ENCODE data around the gene PER3. TPM values are rescaled to one million over a fixed set of nuclear protein-coding genes. Genes with fewer than 3 reads are reported as not detected.

Gene PER3
- total RNA-seq, 5 donors from 2014 or later (not counting 1 experiment from before 2014, with no cell fraction given) = 4.2 to 13.5 (median 7.4) TPM

DNA sequence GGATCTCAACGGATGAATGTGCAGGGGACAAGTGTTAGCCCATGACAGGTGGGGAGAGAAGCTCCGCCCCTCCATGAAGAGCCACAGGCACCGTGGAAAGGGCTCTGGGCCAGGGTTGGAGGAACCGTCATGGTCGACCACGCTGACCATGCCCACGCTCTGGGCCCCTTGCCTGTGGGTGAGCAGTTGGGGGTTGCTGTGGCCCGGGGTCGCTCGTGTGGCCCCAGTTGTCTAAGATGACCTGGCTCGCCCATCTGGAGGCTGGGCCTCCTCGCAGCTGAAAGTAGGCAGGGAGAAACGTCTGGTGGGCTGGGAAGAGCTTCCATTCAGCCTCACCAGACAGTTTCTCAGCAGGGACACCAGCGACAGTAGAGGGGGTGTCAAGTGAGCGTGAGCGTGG, 81.9 kb downstream of the PER3 start:
- Histone ChIP-seq H3K27ac (ENCODE audit: low read length) (no peak overlapping the region), H3K36me3 (ENCODE audit: control insufficient read depth in 2 of 2, extremely low read depth in 1 of 2, insufficient read depth in 1 of 2, low read length in 1 of 2) (no peaks in the 10 kb centered on the region), H3K4me1 (ENCODE audit: control insufficient read depth in 1 of 2, extremely low read depth in 1 of 2, insufficient read depth in 2 of 2, low read length in 2 of 2) (no peaks in the 10 kb centered on the region), H3K9me3 (no peaks in the 10 kb centered on the region), H3K27me3 (replicated peaks in 1 of 2; ENCODE audit: control insufficient read depth in 2 of 2, extremely low read depth in 1 of 2, insufficient read depth in 2 of 2, low read length in 1 of 2) (peaks cover 0 to 6% of the 10 kb centered on the region in 2 experiments), H3K4me3 (ENCODE audit: control insufficient read depth in 1 of 2, extremely low read depth in 1 of 2, low read length in 1 of 2) (no peak overlapping the region)
- Mint-ChIP-seq H3K27ac (no peak overlapping the region), H3K4me3 (no peak overlapping the region), H3K27me3 (no peaks in the 10 kb centered on the region), H3K9me3 (no peaks in the 10 kb centered on the region), H3K4me1 (no peaks in the 10 kb centered on the region), H3K36me3 (peaks cover 10% of the 10 kb centered on the region)
- DNase-seq (no peak), ATAC-seq (replicated peaks in 1 of 4) (no peak)
- WGBS (ENCODE audit: insufficient coverage) = 92% methylated on average over 14 of the region's 16 CpGs
- POLR2A ChIA-PET = no interaction called here
- CTCF ChIA-PET = no interaction called here

DNA sequence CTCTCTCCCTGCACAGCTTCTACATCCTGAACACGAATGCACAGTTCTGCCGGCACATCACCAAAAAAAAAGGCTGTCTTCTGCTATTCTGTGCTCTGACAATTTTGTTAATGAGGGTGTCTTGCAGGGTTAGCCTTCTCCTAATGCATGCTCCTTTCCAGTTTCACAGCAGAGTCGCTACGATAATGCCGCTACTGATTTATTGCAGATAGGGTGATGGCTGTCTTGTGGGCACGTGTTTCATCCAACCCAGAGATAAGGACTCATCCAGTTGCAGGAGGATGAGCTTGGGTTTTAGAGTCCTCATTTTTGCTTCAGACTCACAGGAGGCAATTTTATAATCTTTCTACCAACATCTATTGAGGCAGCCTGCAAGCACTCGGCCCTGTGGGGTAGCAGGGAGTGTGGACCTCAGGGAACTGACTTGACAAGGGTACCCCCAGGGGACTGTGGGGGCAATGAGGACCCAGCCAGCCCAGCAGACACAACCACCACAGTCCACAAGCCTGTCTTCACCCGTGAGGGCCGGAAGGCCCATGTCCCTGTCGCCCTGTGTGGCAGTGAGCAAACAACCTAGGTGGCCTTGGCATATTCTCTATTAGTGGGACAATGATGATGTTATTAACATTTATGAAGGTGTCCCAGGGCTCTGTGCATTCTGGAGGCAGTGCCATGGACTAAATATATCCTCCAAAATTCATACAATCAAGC, 84.1 kb downstream of the PER3 start:
- H3K27me3 Mint-ChIP-seq = peaks cover 0 to 2% of the 10 kb centered on the region in 2 donors
- Histone ChIP-seq H3K36me3 (ENCODE audit: control insufficient read depth in 2 of 2, extremely low read depth in 1 of 2, insufficient read depth in 1 of 2, low read length in 1 of 2) (no peaks in the 10 kb centered on the region), H3K4me3 (ENCODE audit: control insufficient read depth in 1 of 2, extremely low read depth in 1 of 2, low read length in 1 of 2) (no peak overlapping the region), H3K27ac (ENCODE audit: low read length) (no peak overlapping the region), H3K9me3 (no peaks in the 10 kb centered on the region), H3K27me3 (replicated peaks in 1 of 2; ENCODE audit: control insufficient read depth in 2 of 2, extremely low read depth in 1 of 2, insufficient read depth in 2 of 2, low read length in 1 of 2) (peaks cover 0 to 6% of the 10 kb centered on the region in 2 experiments), H3K4me1 (ENCODE audit: control insufficient read depth in 1 of 2, extremely low read depth in 1 of 2, insufficient read depth in 2 of 2, low read length in 2 of 2) (no peaks in the 10 kb centered on the region)
- H3K4me1 Mint-ChIP-seq = peaks cover 0 to 1% (median 0%) of the 10 kb centered on the region in 3 donors
- H3K27ac Mint-ChIP-seq = no peak overlapping the region
- H3K4me3 Mint-ChIP-seq = no peak overlapping the region
- H3K36me3 Mint-ChIP-seq = peaks cover 16% of the 10 kb centered on the region
- ATAC-seq (replicated peaks in 1 of 4) (no peak), DNase-seq (no peak)
- POLR2A ChIA-PET = no interaction called here
- no peaks in the 10 kb centered on the region for H3K9me3 Mint-ChIP-seq
- CTCF ChIA-PET = no interaction called here
- 80% methylated on average over 4 of the region's 10 CpGs for WGBS (ENCODE audit: insufficient coverage)

DNA sequence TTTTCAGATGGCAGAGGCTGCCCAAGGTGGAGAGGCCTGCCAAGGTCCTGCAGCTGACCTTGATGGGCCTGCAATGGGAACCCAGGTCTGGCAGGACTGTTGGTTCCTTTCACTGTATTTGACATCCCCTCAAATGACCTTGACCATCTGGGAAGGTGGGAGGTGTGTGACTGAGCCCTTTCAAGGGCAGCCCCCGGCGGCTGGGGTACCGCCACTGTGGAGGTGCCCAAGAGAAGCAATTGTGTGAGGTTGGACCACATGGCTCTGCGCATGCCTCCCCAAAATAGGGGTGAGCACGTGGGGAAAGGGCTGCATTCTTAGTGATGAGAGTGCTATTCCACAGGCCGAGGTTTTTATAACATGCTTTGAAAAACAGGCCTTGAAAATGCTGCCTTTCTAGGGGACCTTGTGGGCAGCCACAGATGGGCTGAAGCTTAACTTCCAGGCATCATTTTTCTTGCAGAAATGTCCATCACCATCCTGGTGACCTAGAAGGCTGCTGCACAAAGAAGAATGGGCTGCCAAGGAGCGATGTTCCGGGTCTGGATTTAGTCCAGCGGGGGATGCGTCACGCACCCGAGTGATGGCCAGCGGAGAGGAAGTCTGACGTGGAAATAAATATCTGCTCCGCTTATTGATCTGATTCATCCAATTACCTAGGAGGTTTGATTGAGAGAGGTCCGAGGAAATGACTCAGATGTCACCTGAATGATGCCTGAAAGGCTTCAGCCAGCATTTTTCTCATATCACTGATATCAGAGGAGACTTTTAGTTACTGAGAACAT, 85.2 kb downstream of the PER3 start:
- no peak overlapping the region for H3K27ac ChIP-seq (ENCODE audit: low read length)
- H3K36me3 Mint-ChIP-seq = peaks cover 17% of the 10 kb centered on the region
- no peaks in the 10 kb centered on the region for H3K9me3 Mint-ChIP-seq
- no peaks in the 10 kb centered on the region for H3K9me3 ChIP-seq
- peaks cover 0 to 4% (median 0%) of the 10 kb centered on the region in 3 donors for H3K4me1 Mint-ChIP-seq
- H3K27me3 Mint-ChIP-seq = peaks cover 0 to 5% of the 10 kb centered on the region in 2 donors
- no peak for ATAC-seq (replicated peaks in 1 of 4)
- H3K4me3 ChIP-seq (ENCODE audit: control insufficient read depth in 1 of 2, extremely low read depth in 1 of 2, low read length in 1 of 2) = no peak overlapping the region
- no peaks in the 10 kb centered on the region for H3K36me3 ChIP-seq (ENCODE audit: control insufficient read depth in 2 of 2, extremely low read depth in 1 of 2, insufficient read depth in 1 of 2, low read length in 1 of 2)
- no peak overlapping the region for H3K27ac Mint-ChIP-seq
- WGBS (ENCODE audit: insufficient coverage) = 92% methylated on average over 12 of the region's 16 CpGs
- POLR2A ChIA-PET = interaction anchor here in 1 of 2 donors (0.6 kb wide), 1 partner anchor 114 kb away, joined by 3 read pairs; no protein-coding TSS in a partner anchor
- no peak overlapping the region for H3K4me3 Mint-ChIP-seq
- CTCF ChIA-PET = interaction anchor here in 1 of 2 donors (0.6 kb wide), 1 partner anchor 127 kb away, joined by 3 read pairs; no protein-coding TSS in a partner anchor
- H3K4me1 ChIP-seq (ENCODE audit: control insufficient read depth in 1 of 2, extremely low read depth in 1 of 2, insufficient read depth in 2 of 2, low read length in 2 of 2) = no peaks in the 10 kb centered on the region
- DNase-seq = no peak
- peaks cover 0 to 6% of the 10 kb centered on the region in 2 experiments for H3K27me3 ChIP-seq (replicated peaks in 1 of 2; ENCODE audit: control insufficient read depth in 2 of 2, extremely low read depth in 1 of 2, insufficient read depth in 2 of 2, low read length in 1 of 2)

DNA sequence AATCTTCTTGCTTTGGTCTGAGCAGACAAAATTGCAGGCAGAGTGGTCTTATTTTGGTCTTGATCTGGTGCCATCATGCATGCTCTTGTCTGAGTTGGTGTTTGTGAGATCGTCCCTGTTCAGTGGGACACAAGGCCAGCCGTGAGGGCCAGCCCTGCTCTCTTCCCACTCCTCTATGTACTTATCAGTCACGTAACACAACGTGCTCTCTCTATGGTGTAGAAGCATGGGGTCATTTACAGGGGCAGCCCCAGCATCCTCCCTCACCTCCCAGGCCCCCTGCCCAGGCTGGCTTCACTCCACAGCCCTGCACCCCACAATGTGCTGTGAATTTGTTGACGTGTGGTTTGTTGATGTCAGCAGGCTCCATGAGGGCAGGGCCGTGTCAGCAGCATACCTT, 87.0 kb downstream of the PER3 start:
- Histone ChIP-seq H3K4me1 (ENCODE audit: control insufficient read depth in 1 of 2, extremely low read depth in 1 of 2, insufficient read depth in 2 of 2, low read length in 2 of 2) (no peaks in the 10 kb centered on the region), H3K27ac (ENCODE audit: low read length) (no peak overlapping the region), H3K36me3 (ENCODE audit: control insufficient read depth in 2 of 2, extremely low read depth in 1 of 2, insufficient read depth in 1 of 2, low read length in 1 of 2) (no peaks in the 10 kb centered on the region), H3K27me3 (replicated peaks in 1 of 2; ENCODE audit: control insufficient read depth in 2 of 2, extremely low read depth in 1 of 2, insufficient read depth in 2 of 2, low read length in 1 of 2) (peaks cover 0 to 15% of the 10 kb centered on the region in 2 experiments), H3K4me3 (ENCODE audit: control insufficient read depth in 1 of 2, extremely low read depth in 1 of 2, low read length in 1 of 2) (no peak overlapping the region), H3K9me3 (no peaks in the 10 kb centered on the region)
- peaks cover 2 to 9% of the 10 kb centered on the region in 2 donors for H3K27me3 Mint-ChIP-seq
- ChIA-PET CTCF (no interaction called here), POLR2A (no interaction called here)
- H3K36me3 Mint-ChIP-seq = peaks cover 14% of the 10 kb centered on the region
- H3K9me3 Mint-ChIP-seq = no peaks in the 10 kb centered on the region
- ATAC-seq (replicated peaks in 1 of 4) = no peak
- peaks cover 0 to 4% (median 0%) of the 10 kb centered on the region in 3 donors for H3K4me1 Mint-ChIP-seq
- H3K27ac Mint-ChIP-seq = no peak overlapping the region
- DNase-seq = no peak
- WGBS (ENCODE audit: insufficient coverage) = no CpG with 5 or more reads among the region's 6 CpGs
- no peak overlapping the region for H3K4me3 Mint-ChIP-seq

DNA sequence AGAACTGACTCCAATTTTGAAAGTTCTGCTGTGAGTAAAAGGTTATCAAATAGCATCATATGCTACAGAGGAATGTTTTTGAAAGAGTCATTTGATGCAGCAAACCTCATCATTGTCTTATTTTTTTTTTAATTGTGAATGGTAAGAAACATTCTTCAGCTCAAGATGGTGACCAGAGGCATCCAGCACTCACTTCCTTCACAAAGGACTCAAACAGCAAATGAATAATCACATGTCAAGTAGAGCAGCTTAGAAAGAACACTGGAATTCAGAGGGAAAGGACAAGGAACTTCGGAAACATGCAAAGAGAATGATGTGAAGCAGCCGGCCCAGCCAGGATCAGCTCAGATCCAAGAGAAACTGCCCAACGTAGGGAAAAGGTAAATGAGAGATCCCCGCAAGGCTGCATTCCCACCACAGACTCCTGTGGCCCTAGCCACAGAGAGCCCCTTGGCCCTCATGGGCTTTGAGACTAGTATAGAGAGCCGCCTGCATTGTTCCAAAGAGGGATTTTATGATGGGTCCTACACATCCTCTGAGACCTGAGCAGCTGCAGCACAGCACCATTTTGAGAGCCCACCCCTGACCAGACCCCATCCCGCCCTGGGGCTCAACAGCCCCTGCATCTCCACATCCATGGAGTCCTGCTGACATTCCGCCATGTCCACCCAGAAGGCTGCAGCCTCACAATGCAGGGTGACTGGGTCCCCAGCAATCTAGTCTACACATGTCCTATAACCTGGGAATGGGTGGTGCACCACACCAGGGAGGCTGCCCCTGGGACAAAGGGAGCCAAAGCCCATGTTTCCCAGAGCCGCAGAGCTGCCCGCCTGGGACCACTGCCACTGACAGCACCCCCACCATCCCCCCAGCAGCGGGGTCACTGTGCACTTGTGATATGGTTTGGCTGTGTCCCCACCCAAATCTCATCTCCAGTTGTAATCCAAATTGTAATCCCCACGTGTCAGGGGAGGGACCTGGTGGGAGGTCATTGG, 90.0 kb downstream of the PER3 start:
- Histone ChIP-seq H3K9me3 (no peaks in the 10 kb centered on the region), H3K27me3 (replicated peaks in 1 of 2; ENCODE audit: control insufficient read depth in 2 of 2, extremely low read depth in 1 of 2, insufficient read depth in 2 of 2, low read length in 1 of 2) (peaks cover 0 to 16% of the 10 kb centered on the region in 2 experiments), H3K27ac (ENCODE audit: low read length) (no peak overlapping the region), H3K4me3 (ENCODE audit: control insufficient read depth in 1 of 2, extremely low read depth in 1 of 2, low read length in 1 of 2) (no peak overlapping the region), H3K36me3 (ENCODE audit: control insufficient read depth in 2 of 2, extremely low read depth in 1 of 2, insufficient read depth in 1 of 2, low read length in 1 of 2) (no peaks in the 10 kb centered on the region), H3K4me1 (ENCODE audit: control insufficient read depth in 1 of 2, extremely low read depth in 1 of 2, insufficient read depth in 2 of 2, low read length in 2 of 2) (no peaks in the 10 kb centered on the region)
- CTCF ChIA-PET = interaction anchor here in 1 of 2 donors (0.6 kb wide), 1 partner anchor 62 kb away, joined by 4 read pairs; no protein-coding TSS in a partner anchor
- no peak for DNase-seq
- H3K27ac Mint-ChIP-seq = no peak overlapping the region
- POLR2A ChIA-PET = no interaction called here
- no peak overlapping the region for H3K4me3 Mint-ChIP-seq
- peaks cover 2 to 12% of the 10 kb centered on the region in 2 donors for H3K27me3 Mint-ChIP-seq
- peaks cover 27% of the 10 kb centered on the region for H3K36me3 Mint-ChIP-seq
- H3K9me3 Mint-ChIP-seq = peaks cover 6 to 12% (median 10%) of the 10 kb centered on the region in 3 donors
- ATAC-seq (replicated peaks in 1 of 4) = no peak
- 75% methylated on average over 4 of the region's 11 CpGs for WGBS (ENCODE audit: insufficient coverage)
- peaks cover 0 to 11% (median 0%) of the 10 kb centered on the region in 3 donors for H3K4me1 Mint-ChIP-seq

DNA sequence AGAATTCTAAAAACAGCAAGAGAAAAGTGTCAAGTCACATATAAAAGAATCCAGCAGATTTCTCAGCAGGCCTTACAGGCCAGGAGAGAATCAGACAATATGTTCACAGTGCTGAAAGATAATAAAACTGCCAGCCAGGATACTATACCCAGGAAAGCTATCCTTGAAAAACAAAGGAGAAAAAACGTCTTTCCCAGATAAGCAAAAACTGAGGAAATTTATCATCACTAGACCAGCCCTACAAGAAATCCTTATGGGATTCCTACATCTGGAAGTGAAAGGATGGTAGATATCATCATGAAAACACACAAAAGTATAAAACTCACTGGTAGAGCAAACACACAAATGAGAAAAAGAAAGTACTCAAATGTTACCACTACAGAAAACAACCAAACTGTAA, 93.9 kb downstream of the PER3 start:
- peaks cover 2 to 12% of the 10 kb centered on the region in 2 donors for H3K27me3 Mint-ChIP-seq
- no peaks in the 10 kb centered on the region for H3K4me1 ChIP-seq (ENCODE audit: control insufficient read depth in 1 of 2, extremely low read depth in 1 of 2, insufficient read depth in 2 of 2, low read length in 2 of 2)
- H3K9me3 Mint-ChIP-seq = peaks cover 6 to 12% (median 10%) of the 10 kb centered on the region in 3 donors
- no peak overlapping the region for H3K4me3 ChIP-seq (ENCODE audit: control insufficient read depth in 1 of 2, extremely low read depth in 1 of 2, low read length in 1 of 2)
- no peaks in the 10 kb centered on the region for H3K36me3 ChIP-seq (ENCODE audit: control insufficient read depth in 2 of 2, extremely low read depth in 1 of 2, insufficient read depth in 1 of 2, low read length in 1 of 2)
- no peak overlapping the region for H3K4me3 Mint-ChIP-seq
- WGBS (ENCODE audit: insufficient coverage) = no CpG with 5 or more reads among the region's 1 CpG
- no peaks in the 10 kb centered on the region for H3K9me3 ChIP-seq
- CTCF ChIA-PET = interaction anchor here in 1 of 2 donors (0.6 kb wide), 1 partner anchor 42 kb away, joined by 4 read pairs; no protein-coding TSS in a partner anchor
- peaks cover 20% of the 10 kb centered on the region for H3K36me3 Mint-ChIP-seq
- POLR2A ChIA-PET = no interaction called here
- peaks cover 0 to 16% of the 10 kb centered on the region in 2 experiments for H3K27me3 ChIP-seq (replicated peaks in 1 of 2; ENCODE audit: control insufficient read depth in 2 of 2, extremely low read depth in 1 of 2, insufficient read depth in 2 of 2, low read length in 1 of 2)
- ATAC-seq (replicated peaks in 1 of 4) (no peak), DNase-seq (no peak)
- no peak overlapping the region for H3K27ac Mint-ChIP-seq
- no peak overlapping the region for H3K27ac ChIP-seq (ENCODE audit: low read length)
- peaks cover 0 to 16% (median 0%) of the 10 kb centered on the region in 3 donors for H3K4me1 Mint-ChIP-seq
